Fibroblast of upper back skin (primary cell): ENCODE results near the gene FLNB.

Source experiments
- DNase-seq: peaks from one replicate; pipeline ENCODE4 v3.0.0-alpha.2; 2013

The FLNB gene

DNA sequence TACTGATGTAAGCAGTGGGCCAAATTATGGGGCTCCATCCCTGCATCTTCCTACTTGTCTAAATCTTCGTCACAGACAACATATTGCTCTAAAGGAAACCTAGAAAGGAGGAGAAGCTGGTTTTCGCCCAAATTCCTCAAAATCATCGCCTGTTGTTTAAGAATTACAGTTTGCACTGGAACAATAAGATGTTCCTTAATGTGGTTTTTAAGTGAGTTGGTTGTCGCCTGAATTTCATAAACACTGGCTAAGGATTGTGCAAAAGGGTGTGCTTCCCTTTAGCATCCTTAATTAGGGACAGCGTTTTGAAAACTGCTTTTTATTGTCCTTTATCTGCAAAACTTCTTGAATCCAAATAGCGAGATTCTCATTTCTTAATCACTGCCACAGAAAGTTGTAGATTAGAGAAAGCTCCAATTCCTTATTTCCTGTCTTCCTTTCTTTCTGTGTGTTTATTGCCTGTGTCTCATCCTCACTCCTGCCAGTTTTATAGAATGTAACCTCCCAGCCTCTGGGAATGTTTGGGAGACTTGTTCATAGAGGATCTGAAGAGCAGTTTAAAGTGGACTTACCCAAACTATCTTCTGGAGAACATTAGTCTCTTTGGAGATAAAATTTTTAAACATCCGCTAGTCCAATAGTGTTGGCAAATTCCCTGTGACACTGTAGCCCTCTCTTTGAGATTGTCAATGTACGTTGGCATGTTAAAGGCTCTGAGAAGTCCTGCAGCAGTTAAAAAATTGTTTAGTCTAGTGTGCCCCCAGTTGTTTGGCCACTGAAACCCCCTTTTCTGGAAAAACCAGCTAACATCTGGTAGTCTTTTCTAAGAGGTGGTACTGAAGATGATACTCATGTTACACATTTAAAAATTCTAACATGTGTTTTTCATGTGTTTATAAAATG, 50.4 kb downstream of the FLNB start:
- peak; percentile 89 for DNase-seq

DNA sequence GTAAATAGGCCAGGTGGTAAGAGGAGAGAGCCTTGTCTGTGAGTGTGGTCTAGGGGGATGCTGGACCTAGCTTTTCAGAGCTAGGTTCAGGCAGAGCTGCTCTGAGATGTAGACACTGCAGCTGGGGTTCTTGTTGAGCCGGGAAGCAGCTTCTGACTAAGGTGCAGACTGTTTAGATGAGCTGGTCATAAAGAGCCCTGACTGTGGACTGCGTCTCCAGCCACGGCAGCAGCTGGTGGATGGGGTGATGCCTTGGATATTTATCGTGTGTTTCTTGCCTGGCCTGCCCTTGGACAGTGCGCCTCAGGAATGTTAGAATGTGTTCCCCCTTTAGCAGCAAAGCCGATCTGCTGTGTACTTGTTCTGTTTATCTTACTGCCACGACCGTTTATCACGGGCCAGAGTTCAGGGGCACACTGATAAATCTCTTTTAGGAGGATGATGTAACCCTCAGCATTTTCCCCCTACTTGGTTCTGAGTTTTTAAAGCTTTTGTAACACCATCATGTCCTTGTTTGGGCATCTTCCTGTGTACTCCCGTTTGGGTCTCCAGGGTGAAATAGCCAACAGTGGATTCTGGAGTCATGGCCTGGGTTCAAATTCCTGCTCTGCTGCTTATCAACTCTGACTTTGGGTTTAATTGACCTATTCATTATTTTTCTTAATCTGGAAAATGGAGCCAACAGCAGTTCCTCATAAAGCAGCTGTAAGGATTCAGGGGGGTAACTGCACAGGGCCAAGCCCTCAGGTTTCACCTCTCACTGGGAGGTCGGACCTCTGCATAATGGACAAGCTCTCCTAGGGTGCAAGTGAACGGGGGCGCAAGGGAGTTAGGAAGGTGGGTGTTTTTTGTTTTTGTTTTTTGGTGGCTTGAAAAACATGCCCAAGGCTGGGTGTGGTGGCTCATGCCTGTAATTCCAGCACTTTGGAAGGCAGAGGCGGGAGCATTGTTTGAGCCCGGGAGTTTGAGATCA, 51.4 kb downstream of the FLNB start:
- DNase-seq = peak; percentile 89

DNA sequence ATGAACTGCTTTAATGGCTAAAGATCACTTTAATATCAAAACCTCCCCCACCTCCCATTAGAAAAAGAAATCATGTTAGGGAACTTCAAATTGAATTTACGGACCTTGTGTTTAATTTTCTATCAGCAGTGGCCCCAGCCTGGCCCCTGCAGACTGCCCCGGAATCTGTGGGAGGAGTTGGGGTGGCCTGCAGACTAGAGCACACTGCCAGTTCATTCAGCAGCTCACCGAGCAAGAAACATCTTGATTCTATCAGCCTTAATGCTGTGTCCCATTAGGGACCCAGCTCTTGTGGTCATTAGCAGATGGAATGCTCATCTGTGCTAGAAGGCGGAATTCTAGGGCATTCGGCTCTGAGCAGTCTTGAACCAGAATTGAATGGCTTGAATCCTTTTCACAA, 54.2 kb downstream of the FLNB start:
- peak; percentile 91 for DNase-seq

DNA sequence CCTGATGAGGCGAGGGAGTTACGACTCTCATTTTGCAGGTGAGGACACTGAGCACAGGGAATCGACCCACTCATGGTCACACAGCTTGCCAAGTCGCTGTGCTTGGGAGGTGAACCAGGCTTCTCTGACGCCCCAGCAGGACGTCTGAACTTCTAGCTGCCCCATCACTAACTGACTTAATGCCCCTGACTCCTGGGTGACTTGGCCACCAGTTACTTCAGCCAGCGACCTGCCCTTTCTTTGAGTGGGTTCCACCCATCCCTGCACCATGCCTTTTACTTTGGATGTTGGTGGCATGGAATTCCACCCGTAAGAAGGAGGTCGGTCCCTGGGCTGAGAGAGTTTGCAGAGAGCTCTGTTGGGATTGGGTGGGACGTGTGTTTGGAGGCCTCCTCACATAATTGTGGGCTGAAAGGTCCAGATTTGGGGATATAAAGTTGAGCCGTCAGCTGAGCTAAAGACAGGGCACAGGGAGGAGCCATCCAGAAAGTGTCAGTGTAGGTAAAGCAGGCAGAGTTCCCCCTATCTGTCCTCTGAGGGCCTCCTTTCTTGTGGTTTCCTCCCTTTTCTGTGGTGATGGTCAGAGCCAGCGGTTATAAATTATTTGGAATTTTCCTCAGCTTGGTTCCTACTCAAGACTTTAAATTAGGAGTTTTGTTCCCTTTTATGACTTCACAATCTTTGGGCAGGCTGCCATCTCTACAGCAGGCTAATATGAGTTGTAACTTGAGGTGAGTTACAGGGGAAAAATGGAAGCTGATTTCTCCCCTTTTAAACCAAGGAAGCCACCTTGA, 55.0 kb downstream of the FLNB start:
- DNase-seq = peak; percentile 96

DNA sequence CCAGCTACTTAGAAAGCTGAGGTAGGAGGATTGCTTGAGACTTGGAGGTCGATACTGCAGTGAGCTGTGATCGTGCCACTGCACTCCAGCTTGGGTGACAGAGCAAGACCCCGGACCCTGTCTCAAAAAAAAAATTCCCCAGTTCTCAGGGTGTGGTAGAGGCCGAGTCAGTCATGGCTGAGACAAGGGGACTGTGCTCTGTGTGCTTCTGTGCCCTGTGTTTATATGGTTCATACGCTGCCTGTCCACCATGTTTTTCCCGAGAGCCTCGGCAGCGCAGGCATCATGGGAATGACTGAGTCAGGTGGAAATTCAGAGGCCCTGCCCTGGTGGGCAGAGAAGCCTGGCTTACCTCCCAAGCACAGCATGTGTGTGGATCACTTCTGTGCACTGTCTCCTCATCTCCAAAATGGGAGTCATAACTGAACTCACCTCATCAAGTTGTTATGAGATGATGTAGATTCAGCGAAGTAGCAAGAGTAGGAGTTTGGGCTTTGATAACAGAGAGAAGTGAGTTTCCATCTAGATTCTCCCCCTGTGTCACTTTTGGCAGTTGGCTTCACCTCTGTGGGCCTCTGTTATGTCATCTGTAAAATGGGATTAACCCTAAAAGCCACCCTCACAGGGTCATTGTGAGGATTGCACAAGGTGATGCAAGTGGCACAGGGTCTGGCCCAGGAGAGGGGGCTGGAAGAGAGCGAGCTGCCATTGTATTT, 56.9 kb downstream of the FLNB start:
- DNase-seq = no peak

GRCh38 chr3:58065700-58066167, 57.5 kb downstream of the FLNB start:
- DNase-seq = no peak

DNA sequence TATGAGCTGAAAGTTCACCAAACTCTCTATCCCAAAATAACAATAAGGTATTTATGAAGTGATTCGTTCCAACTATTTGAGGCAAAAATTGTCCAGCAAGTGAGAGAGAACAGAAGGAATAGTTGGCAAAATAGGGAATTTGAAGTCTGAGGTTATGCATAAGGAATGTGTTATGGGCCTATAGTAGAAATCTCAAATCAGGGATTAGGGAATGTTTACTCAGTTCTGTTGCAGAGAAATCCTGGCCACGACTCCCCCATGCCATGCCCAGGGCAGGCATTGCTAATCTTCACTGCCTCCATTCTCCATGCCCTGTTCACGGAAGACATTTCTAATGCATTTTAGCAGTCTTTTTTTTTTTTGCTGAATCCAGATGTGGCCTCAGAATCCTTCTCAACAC, 58.6 kb downstream of the FLNB start:
- peak; percentile 87 for DNase-seq

DNA sequence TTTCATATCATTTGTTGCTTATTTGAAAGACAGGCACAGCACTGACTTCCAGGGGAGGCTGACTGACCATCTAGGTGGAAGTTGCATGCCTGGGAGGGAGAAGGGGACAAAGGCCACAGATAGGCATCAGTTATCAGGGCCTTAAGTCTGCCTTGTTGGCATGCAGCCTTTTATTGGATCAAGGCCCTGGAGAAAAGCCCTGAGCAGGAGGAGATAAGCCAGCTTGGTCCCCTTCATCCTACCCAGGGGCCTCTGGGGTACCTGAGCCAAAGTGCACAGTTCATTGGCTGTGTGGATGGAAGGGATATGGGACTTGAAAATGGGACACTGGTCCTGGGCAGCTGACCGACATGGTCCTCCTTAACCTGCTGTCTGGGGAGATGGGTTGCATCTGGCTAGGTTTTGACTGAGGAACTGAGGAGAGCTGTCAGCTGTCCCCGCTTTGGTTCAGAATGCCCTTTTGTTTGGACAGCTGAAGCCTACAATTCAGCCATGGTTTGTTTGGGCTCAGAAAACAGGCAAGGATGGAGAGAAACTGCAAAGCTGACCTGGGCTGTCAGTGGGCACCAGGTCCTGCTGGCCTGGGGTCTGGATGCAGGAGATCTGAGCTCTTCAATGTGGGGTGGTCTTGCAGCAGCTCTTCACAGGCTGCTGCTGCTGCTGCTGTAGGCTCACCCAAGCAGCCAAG, 60.0 kb downstream of the FLNB start:
- DNase-seq = no peak

DNA sequence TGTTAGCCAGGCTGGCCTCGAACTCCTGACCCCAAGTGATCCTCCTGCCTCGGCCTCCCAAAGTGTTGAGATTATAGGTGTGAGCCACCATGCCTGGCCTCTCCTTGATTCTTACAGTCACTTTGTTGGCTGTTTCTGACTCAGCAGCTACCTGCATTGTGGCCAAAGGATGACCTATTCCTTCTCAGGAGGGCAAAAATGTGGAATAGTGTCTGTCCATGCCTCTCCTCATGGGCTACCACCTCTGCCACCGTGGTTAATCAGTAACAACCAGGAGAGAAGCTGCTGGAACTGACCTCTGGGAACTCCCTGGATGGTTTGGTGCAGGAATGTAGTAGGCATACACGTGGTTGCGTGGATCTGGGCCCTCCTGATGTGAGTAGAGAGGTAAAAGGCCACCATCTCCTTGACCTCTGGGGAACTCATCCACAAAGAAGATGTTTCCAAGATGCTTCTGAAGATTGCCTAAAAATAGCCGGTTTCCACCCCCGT, 63.3 kb downstream of the FLNB start:
- DNase-seq = no peak

DNA sequence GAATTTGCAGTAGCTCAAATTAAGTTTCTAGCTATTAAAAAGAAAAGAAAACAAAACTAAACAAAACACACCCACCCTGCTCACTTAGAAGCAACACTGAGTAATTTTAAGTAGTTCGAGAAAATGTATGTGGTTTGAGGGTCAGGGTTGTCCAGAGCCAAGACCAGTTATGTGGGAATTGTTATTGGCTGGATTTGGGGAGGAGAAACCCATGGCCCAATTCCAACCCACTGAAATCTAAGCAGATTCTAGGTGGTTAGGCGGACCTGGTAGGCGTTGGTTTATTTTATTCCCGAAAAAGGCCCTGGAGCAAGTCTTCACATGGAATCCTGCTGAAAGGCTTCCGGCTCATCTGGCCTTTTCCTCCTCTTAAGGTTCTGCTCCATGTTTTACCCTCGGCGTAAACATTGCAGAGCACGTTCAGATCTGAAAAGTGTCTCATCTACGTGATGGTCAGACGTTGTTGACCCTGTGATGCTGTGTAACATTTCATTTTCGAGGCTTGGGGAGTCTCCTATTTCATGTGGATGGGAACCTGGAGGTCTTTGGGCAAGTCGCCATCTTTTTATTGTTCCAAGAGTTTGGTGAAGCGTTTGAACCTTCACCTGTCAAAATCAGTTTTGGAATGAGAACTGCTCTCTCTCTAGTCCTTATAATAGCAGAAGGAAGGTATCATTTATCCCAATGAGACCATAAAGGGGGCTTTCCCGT, 64.0 kb downstream of the FLNB start:
- peak; percentile 86 for DNase-seq

GRCh38 chr3:58072763-58073130, 64.5 kb downstream of the FLNB start:
- DNase-seq = no peak

GRCh38 chr3:58073301-58074108, 65.3 kb downstream of the FLNB start:
- peak; percentile 69 for DNase-seq

DNA sequence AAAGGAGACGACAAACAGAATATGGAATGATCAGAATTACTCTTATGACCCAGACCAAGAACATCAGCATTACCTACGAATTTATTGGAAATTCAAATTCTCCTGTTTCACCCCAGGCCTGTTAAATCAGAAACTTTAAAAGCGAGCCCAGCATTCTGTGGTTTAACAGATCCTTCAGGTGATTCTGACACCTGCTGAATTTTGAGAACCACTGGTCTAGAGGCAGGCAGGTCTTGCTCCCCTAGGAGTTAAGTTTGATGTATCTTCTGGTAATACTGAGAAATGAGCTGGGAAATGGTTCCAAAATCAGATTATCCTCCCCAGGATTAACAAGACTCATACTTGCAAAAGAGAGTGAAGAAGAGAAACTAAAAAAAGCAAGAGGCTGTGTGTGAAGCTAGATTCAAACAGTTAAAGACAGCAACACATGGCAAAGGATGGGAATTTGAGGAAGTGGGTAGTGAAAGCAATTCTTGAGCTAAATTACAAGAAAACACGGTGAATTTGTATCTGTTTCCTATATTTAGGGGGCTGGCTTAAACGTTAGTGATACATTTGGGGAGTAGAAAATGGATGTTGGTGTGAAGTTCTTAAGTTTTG, 66.0 kb downstream of the FLNB start:
- DNase-seq = no peak

DNA sequence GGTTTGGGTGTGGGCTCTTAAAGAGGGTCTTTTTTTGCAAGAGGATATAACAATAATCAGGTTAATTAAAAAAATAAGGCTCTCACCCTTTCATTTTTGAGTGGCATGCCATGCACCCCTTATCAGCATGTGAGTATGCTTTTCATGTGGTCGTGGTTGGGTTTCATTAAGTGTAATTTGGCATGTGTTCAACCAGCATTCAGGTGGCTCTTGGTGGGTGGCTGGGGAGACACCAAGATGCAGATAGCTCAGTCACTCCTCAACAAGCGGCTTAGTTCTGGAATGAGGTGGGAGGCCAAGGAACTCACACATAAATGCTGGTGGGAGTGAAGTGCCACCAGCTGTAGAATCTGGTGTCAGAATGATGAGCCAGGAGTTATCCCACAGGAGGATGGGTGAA, 66.8 kb downstream of the FLNB start:
- no peak for DNase-seq

DNA sequence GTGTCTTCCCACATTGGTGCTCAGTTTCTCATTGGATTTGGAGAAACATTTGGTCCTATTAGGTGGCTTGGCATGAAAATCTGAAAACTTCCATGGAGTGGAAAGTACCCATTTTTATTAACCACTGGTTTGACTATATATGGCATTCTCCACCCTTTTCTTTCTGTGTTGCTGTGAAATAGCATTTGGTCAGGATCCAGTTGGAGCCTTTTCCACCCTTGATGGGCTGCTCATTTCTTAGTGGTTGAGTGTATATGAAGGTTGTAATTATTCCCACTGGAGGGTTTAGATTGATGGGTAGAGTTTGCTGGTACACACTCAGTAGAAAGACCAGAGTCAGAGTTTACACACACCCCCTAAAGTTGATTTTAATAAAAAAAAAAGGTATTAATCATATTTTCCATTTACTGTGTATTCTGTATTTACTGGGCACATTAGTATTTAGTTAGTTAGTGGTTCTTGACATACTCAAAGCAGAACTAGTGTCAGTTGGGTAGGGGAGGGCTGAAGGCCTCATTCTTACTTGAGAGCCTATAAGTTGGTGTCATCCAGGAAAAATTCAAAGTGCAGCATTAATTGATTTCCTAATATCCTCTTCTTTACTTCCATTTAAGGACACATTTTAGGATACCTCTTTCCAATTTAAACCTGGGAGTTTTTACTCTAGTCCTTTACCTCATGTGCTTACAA, 69.5 kb downstream of the FLNB start:
- peak; percentile 67 for DNase-seq

GRCh38 chr3:58078610-58079009, 70.4 kb downstream of the FLNB start:
- no peak for DNase-seq

DNA sequence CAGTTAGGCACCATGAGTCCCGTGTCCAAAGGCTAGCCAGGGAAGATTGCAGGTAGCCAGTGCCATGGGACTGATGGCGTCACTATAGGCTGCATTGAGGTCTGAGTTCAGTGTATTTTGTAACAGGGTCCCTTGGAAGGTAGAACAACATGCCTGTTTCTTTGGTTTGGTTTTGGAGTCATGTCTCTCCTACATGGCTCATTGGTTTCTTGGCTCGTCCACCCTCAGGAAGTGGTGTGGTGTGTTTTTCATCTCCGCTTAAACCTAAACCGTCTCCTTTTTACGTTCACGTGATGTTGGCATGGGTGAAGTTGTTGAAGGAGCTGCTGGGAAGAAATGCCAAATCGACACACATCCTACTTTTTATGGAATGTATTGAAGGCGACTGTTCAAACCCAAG, 71.6 kb downstream of the FLNB start:
- no peak for DNase-seq

- peak; percentile 85 for DNase-seq
These were observed 73.8 kb downstream of the FLNB start for GRCh38 chr3:58082047-58082446.

DNA sequence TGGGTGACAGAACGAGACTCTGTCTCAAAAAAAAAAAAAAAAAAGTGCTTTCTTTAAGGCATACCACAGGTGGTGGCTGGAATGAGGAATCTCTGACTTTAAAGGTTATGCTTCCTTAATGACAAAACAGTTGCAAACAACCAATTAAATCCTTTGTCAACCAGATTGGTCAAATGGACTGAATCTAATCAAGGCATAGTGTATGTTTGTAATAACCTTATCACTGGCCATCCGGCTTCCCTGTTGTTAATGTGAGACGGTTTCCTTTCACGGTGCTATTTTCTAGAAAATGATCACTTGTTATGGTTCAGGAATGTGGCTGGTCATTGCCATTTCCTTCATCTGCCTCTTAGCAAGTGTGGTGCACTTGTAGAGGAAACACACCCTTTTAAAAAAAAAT, 75.9 kb downstream of the FLNB start:
- no peak for DNase-seq
